Activated CD4-positive, alpha-beta T cell treated with anti-CD3 and anti-CD28 coated beads, Interleukin-2, amount 50 U/mL, for 16 hours (primary cell): ENCODE measurements around the gene TTC21B.

Source experiments
- DNase-seq: peaks from one replicate; pipeline ENCODE4 v3.0.0-alpha.2; 2020

Gene TTC21B

DNA sequence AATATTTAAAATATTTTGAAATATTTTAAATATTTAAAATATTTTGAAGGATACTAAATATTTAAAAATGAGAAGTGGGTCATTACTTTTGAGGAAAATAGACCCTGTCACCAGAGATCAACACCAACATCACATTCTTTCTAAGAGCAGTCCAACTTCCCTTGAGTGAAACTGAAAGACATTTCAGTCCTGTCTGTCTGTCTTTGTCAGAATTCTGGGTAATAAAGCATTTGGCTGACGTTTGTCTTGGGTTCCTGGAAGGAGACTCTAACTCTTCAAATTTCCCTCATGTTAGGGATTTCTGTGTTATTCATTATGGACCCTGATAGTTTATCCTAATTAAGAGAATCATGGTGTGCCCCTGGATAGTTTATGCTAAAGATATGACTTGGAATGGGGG lies 32.8 kb downstream of the TTC21B start:
- DNase-seq = peak; percentile 14

DNA sequence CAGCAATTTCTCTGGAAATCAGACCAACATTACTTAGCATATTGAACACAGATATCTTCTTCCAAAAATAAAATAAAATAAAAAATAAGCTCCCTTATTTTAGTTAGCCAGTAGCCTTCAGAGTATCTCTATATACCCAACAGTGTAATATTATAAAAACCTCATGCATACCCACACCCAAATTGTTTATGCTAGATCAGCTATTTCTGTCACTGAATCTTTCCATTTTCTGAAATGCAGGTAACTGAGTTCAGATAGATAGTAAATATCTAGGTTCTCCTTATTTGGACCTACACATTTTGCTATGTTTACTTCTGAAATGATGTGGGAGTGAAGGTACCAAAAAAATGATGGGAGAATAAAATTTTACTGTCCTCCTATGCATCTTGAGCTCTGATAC lies 39.9 kb downstream of the TTC21B start:
- DNase-seq = no peak

DNA sequence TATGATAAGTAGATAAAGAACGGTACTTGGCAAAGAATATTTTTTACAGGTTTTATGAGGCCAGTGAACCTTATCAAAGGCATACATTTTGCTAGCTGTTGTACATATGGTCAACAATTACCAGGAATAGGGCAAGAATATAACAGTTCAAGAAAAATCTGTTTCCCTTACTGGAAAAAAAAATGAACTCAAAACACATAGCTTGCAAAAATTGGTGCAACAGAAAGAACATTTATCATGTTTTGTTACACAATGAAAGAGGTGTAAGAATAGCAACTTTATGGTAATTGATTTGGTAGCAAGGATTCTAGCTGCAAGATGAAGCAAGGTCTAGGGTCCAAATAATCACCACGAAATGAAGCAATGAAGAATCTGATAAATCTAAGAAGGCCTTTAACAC lies 41.6 kb downstream of the TTC21B start:
- DNase-seq = no peak

DNA sequence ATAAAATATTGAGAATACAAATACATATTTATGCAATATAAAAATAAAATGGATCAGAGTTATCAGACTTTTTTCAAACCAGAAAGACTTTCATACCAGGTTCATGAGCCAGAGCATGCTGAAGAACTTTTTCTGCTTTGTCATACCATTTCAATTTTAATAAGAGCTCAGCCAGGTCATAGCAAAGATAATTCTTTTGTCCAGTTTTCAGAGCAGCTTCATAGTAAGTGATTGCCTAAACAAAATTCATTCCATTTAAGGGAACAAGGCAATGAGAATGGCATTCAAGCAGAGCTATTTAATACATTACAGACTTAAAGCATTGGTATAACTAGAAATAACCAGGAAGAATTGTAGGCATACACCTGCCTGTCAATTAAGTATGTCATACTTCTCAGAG lies 42.3 kb downstream of the TTC21B start:
- no peak for DNase-seq

DNA sequence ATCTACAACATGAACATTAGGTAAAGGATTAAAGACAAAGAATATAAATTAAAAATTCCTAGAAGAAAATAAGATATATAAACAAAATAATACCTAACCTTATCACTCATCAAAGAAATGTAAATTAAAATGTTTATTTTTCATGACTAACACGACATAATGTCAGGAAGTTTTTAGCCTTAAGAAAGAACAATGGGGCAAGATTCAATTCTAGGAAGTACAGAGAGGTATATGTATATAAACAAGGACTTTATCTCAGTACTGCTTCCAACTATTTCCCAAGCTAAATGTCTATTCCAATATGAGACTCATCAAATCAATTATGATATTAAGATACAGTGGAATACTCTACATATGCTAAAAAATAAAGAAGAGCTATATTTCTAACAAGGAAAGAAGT lies 44.1 kb downstream of the TTC21B start:
- no peak for DNase-seq

DNA sequence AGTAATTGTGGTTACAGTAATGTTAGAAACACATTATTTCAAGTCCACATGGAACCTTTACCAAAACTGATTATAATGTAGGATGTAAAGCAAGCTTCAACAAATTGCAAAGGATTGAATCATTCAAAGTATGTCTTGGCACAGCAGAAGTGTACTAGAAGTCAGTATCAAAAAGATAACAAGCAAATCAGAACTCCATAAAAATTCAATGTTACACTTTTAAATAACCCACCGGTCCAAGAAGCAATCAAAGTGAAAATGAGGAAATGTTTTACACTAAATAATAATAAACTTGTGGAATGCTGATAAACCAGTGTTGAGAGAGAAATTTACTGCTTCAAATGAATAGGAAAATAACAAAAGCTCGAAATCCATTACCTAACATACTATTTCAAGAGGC lies 47.7 kb downstream of the TTC21B start:
- DNase-seq = no peak

DNA sequence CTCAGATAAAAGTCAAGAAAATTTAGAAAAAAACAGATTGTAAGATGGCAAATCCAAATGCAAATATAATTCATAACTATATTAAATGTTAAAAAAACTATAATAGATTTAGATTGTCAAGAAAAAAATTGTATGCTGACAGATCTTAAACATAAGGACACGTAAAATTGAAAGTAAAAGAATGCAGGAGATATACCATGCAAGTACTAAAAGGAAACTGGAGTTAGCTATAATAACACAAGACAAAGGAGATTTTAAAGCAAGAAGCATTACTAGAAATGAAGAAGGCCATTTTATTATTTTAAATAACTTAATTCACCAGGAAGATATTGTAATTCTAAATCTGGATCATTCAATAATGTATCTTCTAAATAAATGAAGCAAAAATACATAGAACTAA lies 48.3 kb downstream of the TTC21B start:
- no peak for DNase-seq

DNA sequence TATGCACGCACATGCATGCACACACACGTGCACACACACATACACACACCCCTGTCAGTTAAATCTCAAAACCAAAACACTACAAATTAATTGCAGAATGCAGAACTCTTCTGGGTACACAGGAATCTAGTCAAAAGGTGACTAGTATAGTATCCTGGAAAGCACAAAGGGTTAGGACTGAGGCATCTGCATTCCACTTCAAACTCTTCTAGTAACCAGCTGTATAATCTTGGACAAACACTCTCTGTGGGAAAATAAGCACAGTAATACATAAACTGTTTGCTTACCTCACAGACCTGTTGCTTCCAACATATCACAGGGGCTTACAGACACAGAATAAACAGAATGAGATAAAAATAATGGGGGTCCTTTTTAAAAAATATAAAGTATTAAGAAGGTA lies 49.1 kb downstream of the TTC21B start:
- DNase-seq = no peak

DNA sequence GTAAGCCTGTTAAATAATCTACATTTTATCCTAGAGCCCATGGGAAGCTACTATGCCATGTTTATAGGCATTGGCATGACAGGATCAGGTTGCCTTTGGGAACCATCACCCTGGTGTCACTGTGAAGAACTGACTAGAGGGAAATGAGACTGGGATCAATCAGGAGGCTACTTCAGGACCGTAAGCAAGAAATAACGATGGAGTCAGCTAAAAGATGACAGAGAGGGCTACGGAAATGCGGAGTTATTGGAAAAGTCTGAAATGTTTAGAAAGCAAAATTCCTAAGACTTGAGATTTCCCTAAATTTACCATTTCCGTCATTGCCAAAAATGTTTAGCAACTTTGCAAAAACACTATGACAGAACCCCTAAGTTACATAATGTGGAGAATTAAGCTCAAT lies 50.2 kb downstream of the TTC21B start:
- DNase-seq = no peak

DNA sequence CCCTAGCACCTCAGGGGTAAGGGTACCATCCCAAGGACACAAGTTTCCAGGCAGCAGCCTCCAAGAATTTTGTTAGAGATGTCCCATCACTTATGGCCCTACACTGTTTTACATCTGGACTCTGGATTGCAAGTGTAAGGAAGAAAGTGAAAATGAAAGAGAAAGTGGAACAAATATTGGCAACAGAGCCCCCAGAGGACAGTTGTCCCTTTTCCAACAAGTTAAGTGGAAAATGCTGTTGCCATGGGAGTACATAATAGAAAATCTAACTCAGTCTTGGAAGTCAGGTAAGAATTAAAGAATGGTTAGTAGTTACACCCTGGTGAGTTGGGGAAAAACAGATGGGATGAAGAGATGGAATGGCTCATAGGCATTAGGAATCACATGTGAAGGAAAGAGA lies 50.6 kb downstream of the TTC21B start:
- DNase-seq = no peak

DNA sequence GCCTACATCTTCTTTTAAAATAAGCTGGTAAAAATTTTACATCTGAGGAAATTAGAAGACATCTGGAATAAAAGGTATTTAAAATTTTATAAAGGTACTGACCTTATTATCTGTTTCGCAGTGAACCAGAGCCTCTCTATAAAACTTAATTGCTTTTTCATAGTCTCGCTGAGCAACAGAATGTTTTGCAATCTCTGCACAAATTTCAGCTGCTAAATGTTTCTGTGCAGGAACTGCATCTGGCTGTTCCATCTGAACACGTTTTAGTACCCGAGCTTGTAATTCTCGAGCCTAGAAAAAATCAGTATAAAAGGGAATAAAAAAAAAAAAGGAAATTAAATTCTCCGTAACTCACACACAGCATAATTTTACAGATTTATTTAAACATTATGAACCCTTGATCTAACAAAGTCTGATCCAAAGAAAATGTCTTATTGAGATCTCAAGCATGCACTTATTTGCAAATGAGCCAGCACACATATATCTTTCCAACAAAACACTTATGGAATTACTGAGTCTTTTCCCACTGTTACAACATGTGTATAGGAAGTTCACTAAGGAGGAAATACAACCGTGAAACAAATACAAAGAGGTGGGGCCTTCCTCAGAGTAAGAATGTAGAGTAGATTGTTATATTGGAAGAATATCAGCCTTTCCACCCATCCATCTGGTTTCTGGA lies 51.8 kb downstream of the TTC21B start:
- no peak for DNase-seq

DNA sequence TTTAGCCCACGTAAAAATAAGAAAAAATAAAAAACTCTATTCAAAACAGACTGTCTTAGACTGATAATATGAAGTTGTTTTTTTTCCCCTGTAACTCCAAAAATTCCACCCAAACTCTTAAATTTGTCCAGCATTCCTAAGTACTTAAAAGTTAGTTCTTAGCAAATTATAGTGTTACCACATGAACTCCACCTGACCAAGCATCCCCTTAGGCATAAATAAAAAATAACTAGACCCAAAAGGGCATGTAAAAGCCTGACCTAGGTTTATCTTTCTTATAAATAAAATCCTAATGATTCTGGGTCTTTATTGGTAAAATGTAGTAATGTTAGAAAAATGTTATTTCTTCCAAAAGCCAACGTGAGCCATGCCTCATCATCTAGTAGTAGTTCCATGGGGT lies 54.3 kb downstream of the TTC21B start:
- DNase-seq = no peak

DNA sequence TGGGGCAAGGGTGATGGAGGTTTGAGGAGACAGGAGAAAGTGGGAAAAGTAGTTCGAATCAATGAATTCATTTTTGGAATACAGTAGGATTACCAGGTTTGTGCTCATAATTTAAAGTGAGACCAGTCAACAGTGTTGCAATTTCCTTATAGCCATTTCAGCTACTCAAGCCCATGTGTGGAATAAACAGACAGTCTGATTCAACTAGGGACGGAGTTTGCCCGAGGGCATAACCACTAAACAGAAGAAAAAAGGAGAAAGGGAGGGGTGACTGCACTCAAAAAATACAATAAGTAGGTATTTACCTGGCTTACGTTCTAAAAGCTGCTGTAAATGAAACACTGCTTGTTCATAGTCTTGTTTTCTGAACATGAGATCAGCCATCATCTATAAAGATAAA lies 55.2 kb downstream of the TTC21B start:
- DNase-seq = no peak

DNA sequence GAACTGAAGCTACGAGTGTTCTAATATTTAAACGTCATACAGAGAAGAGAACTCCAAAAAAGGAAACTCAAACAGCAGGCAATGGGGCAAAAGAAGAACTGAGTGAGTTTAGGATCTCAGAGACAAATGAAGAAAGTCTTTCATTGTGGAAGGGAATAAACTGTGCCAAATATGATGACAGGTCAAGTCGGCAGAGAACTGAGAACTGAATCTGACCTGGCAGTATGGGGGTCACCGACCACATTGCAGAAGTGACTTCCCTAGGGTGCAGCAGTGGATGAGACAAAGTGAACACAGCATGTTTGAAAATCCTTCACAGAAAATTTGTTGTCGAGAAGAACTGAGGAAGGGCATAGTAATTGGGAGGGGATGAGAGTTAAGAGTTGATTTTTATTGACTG lies 55.9 kb downstream of the TTC21B start:
- DNase-seq = no peak

DNA sequence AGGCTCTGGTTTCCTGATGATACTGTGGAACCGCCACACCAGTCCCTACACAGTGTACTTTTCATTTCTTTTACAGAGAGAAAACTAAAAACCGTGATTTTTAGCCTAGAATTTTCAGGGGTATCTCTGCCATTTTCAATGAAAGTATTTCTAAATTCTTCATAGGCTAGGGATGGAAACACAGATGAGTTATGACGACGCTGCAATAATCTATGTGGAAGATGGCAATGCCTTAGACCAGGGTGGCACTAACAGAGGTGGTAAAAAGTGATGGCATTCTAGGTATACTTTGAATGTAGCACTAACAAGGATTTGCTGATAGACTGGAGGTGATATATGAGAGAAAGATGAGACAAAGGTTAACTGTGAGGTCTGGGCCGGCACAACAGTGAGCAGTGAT lies 56.5 kb downstream of the TTC21B start:
- DNase-seq = no peak

DNA sequence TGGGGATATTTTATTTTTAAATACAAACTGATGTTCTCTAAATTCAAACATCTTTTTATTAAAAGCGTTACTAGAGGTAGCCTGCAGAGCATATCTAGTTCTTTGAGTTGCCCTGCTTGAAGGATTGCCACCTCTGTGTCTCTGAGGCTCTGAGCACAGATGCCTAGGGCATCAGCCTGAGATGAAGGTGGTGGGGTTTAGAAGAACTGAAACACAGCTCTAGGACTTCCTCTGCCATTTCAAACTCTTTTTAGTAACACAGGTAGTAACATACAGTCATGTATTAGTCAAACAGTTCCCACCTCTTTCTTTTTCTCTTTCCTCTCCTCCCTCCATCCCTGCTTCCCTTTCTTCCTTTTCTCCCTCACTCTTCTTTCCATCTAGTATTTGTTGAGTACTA lies 57.6 kb downstream of the TTC21B start:
- no peak for DNase-seq

DNA sequence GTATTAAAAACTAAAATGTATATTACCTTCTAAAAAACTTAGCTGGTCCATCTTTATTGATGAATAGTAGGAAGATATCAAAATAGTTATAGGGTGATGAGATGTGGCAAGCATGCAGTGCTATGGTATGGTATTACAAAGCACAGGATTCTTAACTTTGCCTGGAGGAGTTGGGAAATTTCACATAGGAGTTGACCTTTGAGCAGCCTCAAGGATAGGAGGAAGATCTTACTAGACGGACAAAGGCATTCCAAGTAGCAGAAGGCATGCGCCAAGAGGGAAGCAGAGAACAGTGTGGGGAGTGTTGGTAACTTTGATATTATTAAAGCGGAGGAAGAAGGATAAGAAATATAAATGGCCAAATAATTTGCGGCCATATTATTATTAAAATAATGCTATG lies 60.0 kb downstream of the TTC21B start:
- no peak for DNase-seq

DNA sequence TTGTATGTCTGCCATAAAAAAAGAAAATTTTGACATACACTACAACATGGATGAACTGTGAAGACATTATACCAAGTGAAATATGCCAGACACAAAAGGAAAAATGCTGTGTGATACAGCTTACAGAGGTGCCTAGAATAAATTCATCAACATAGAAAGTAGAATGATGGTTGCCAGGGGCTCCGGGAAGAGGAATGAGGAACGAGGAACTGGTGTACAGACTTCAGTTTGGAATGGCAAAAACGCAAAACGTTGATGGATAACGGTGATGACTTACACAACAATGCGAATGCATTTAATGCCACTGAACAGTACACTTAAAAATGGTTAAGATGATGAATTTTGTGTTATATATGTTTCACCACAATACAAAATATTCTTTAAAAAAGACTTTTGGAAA lies 61.0 kb downstream of the TTC21B start:
- DNase-seq = no peak

DNA sequence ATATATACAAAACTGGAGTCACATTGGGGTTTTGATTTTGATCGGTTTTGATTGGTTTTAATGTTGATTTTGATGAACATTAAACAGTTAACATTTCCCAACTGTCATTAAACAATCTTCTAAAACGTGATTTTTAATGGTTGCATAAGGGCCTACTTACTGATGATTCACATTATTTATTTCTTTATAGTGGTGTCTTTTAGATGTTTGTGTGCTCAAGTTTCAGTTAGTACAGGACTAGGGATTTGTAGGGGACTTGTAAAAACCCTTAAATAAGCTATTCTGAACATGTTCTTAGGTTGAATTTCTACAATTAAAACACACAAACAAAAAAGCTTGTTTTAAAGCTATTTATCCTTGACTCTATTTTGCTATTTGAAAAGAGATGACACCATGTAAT lies 61.6 kb downstream of the TTC21B start:
- DNase-seq = no peak

DNA sequence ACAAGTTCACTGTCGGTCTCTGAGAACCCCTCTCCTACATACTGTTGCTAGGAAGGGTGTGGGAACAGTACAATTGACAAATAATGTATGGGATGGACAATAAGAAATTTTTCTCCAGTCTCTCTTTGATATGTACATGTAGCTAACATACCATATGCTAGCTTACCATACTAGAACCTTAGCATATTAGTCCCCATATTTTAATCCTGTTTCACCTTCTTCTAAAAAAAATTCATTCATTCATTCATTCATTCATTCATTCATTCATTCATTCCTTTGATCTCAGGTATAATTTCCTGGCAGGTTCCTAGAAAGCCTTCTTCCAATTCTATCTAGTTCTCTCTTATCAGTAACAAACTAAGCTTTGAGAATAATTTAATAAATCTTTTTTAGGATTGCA lies 62.2 kb downstream of the TTC21B start:
- no peak for DNase-seq

DNA sequence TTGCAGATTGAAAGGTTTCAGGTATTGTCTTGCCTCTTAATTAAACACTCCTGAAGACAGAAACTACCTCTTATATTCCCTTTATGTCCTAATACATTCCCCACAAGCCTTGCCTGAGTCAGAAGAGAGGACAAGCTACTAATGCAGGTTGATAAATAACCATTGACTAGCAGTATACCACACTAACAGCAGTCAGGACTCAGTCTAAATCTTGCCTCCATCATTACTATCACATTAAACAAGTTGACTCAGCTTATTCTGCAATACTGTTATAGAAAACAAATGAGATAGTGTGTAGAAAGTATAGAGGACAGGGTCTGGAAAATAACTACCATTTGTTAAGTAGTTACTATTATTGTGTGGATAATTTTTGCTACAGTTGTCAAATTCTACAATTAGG lies 63.8 kb downstream of the TTC21B start:
- DNase-seq = no peak

DNA sequence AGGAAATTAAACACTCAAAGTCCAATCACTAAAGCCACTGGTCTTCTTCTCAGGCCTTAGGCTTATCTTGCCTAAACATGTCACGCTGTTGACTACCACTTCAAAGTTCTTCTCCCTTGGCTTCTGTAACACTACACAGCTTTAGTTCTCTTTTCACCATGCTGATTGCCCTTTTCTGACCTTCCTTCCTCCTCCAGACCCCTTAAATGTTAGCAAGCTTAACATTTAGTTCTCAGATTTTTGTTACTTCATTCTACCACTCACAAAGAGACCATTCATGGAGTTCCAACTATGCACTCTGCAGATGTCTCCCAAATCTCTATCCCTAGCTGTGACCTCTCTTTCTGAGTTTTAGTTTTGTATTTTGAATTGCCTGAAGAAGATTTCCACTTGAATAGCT lies 64.4 kb downstream of the TTC21B start:
- no peak for DNase-seq

DNA sequence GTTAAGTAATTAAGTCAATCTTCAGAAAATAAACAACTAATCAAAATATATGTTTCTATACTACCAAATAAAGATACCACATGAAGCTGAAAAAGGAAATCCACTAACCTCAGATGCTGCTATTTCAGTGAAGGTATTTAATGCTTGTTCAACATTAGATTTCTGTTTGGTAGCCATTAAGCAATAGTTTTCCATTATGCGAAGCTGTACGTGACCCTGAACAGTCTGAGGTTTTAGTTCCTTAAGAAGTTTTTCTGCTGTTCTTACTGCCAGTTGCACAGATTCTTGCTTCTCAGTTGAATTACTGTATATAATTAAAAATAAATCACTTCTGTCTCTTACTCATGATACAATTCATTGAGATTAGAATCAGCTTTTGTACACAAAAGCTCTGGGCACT lies 65.4 kb downstream of the TTC21B start:
- no peak for DNase-seq

DNA sequence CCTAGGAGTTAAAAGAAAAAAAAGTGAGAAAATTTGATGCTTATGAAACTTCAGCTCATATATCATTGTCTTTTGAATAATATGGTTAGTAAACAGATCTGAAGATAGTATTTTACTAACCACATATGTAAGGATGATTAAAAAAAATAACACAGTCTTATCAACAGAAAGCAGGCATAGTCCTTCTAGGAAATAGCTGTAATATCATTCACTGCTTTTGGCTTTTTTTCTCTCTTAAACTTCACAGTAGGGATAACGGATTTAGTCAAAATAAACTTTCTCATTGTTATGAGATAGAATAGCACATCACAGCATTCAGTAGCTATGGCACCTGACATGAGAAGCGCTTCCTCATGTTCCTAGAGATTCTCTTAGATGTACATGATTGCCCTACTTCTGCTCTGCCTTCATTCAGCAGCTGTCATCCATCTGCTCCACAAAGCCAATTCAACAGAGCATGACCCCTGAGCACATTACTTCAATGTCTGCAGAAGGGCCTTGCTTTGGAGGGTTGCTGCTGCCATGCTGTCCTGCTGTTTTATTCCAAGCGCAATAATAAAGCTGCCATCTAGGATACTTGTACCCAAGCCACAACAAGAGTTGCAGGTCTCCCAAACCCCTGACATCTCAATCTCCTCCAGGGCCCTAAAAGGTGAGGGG lies 67.0 kb downstream of the TTC21B start:
- no peak for DNase-seq
